Measurements from ENCODE around the gene KDM4C.

KDM4C gene

DNA sequence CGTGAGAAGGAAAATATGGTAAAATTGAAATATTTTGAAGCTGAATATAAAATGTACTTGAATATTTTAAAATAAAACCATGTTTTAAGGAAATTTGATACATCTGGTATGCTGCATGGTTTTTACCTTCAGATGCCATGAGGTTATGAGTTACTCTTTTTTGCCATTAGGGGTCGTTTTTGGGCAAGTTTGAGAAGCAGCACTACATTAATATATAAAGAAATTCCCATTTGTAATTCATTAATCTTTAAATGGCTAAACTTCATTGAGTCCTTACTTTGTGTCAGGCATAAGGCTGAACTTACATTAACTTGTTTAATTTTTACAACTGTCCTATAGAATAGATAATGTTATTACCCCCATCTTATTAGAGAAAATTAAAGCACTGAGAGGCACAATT lies 152.3 kb downstream of the KDM4C start:
- Histone ChIP-seq H3K36me3 (ENCODE audit: control insufficient read depth, insufficient read depth, low read length) (no peaks in the 10 kb centered on the region), H2AFZ (no peak overlapping the region), H3K4me3 (ENCODE audit: low read depth, low read length) (no peak overlapping the region), H3K9ac (no peak overlapping the region), H3K4me1 (no peaks in the 10 kb centered on the region), H3K27ac (no peak overlapping the region), H3K79me2 (no peaks in the 10 kb centered on the region), H3K27me3 (ENCODE audit: control insufficient read depth, insufficient read depth, low read length) (no peaks in the 10 kb centered on the region), H3K9me3 (ENCODE audit: control insufficient read depth, low read length) (no peaks in the 10 kb centered on the region), H3K4me2 (ENCODE audit: low read length) (no peak overlapping the region)
- TF ChIP-seq, protein P1, sequence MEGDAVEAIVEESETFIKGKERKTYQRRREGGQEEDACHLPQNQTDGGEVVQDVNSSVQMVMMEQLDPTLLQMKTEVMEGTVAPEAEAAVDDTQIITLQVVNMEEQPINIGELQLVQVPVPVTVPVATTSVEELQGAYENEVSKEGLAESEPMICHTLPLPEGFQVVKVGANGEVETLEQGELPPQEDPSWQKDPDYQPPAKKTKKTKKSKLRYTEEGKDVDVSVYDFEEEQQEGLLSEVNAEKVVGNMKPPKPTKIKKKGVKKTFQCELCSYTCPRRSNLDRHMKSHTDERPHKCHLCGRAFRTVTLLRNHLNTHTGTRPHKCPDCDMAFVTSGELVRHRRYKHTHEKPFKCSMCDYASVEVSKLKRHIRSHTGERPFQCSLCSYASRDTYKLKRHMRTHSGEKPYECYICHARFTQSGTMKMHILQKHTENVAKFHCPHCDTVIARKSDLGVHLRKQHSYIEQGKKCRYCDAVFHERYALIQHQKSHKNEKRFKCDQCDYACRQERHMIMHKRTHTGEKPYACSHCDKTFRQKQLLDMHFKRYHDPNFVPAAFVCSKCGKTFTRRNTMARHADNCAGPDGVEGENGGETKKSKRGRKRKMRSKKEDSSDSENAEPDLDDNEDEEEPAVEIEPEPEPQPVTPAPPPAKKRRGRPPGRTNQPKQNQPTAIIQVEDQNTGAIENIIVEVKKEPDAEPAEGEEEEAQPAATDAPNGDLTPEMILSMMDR (IDR thresholded peaks at IDR 0.05), result peak; percentile 17

DNA sequence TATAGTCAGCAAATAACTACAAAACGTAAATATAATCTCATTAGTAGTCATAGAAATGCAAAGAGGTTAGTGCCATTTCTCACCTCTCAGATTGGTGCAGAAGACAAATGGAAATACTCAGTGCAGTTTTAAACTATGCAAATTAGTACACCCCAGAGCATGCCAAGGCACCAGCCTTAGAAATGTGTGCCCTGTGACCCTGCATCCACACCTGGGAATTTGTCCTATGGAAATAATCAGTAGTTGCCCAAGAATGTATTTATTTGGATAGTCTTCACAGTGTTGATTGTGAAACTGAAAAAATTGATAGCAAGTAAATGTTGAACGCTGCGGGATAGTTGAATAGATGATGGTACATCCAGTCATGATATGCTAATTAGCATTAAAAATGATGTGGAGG lies 152.7 kb downstream of the KDM4C start:
- TF ChIP-seq, protein P1 (IDR thresholded peaks at IDR 0.05), result no peak
- Histone ChIP-seq H3K9ac (no peak overlapping the region), H3K36me3 (ENCODE audit: control insufficient read depth, insufficient read depth, low read length) (no peaks in the 10 kb centered on the region), H3K4me1 (no peaks in the 10 kb centered on the region), H3K79me2 (no peaks in the 10 kb centered on the region), H3K27me3 (ENCODE audit: control insufficient read depth, insufficient read depth, low read length) (no peaks in the 10 kb centered on the region), H3K9me3 (ENCODE audit: control insufficient read depth, low read length) (no peaks in the 10 kb centered on the region), H2AFZ (no peak overlapping the region), H3K4me3 (ENCODE audit: low read depth, low read length) (no peak overlapping the region), H3K4me2 (ENCODE audit: low read length) (no peak overlapping the region), H3K27ac (no peak overlapping the region)

DNA sequence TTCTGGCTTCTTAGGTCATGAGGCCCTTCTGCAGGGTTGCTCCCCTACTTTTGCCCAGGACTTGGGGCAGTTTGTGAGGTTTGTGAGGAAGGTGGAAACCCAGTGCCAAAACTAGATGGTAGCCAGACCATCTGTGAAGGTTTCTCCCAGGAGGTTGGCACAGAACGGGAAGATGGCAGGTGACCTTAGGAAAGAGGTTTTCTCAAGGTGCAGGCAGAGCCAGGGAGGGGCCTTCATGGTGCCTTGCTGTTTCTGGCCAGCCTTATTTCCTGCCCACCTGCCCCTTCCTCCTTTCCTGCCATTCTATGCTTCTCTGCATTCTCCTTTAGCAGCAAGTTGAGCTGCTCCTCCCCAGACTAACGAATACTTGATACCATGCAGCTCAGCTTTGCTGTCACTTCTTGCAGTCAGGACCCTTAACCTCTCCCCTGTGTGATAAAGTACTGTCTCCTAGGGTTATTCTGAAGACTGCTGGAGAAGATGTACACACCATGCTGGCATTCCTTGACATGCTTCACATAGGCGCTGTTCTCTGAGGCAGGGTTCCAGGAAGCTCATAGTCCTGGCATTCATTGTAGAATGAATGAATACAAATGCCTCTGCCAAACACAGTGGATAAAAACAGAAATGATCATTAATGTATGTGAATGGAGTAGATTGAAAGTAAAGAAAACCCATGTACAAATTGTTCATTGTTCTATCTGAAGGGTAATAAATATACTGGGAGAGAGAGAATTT lies 154.3 kb downstream of the KDM4C start:
- Histone ChIP-seq H3K4me3 (ENCODE audit: low read depth, low read length) (no peak overlapping the region), H3K4me1 (no peaks in the 10 kb centered on the region), H3K27me3 (ENCODE audit: control insufficient read depth, insufficient read depth, low read length) (no peaks in the 10 kb centered on the region), H3K9me3 (ENCODE audit: control insufficient read depth, low read length) (no peaks in the 10 kb centered on the region), H3K4me2 (ENCODE audit: low read length) (no peak overlapping the region), H3K79me2 (no peaks in the 10 kb centered on the region), H3K36me3 (ENCODE audit: control insufficient read depth, insufficient read depth, low read length) (no peaks in the 10 kb centered on the region), H3K27ac (no peak overlapping the region), H2AFZ (no peak overlapping the region), H3K9ac (no peak overlapping the region)
- TF ChIP-seq, protein P1 (IDR thresholded peaks at IDR 0.05), result no peak

DNA sequence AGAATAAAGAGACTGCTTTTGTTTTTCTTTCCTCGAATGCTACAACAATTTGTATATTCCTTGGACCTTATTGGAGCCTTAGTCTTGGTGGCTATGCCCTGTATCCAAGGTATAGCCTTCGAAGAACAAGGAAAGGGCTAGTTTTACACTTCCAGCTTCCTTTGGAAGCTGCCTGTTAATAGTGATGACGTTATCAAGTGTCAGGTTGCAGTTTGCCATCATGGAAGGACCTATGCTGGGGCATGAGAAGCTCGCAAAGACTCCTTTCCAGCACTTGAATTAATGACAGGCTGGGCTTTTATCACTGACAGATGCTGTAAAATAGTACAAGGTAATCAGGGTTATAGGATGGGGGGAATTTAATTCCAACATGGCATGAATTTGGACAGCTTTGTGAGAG lies 157.9 kb downstream of the KDM4C start:
- no peak overlapping the region for H2AFZ ChIP-seq
- no peak overlapping the region for H3K27ac ChIP-seq
- H3K79me2 ChIP-seq, result no peaks in the 10 kb centered on the region
- no peak overlapping the region for H3K4me3 ChIP-seq (ENCODE audit: low read depth, low read length)
- no peaks in the 10 kb centered on the region for H3K27me3 ChIP-seq (ENCODE audit: control insufficient read depth, insufficient read depth, low read length)
- H3K9ac ChIP-seq, result no peak overlapping the region
- no peaks in the 10 kb centered on the region for H3K36me3 ChIP-seq (ENCODE audit: control insufficient read depth, insufficient read depth, low read length)
- H3K4me1 ChIP-seq, result no peaks in the 10 kb centered on the region
- H3K4me2 ChIP-seq (ENCODE audit: low read length), result no peak overlapping the region
- H3K9me3 ChIP-seq (ENCODE audit: control insufficient read depth, low read length), result no peaks in the 10 kb centered on the region
- TF ChIP-seq, protein P1 (IDR thresholded peaks at IDR 0.05), result no peak

DNA sequence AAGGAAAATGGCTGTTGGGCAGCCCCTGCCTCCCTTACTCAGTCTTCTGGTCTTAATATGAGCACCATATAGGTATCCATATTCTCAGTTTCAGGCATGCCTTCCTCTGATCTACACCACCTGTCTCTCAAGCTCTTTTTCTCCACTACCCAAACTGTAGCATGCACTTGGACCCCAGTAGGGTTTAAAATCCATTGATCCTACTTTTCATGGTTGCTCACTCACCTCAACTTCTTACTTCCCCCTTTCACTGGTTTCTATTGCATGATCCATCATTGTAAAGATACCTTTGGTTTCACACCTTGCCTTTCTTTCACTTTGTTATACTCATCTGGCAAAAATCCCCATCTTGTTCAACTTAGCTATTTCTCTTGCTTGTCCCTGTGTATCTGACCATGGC lies 159.4 kb downstream of the KDM4C start:
- Histone ChIP-seq H3K36me3 (ENCODE audit: control insufficient read depth, insufficient read depth, low read length) (no peaks in the 10 kb centered on the region), H3K4me1 (no peaks in the 10 kb centered on the region), H3K4me3 (ENCODE audit: low read depth, low read length) (no peak overlapping the region), H3K4me2 (ENCODE audit: low read length) (no peak overlapping the region), H2AFZ (no peak overlapping the region), H3K27me3 (ENCODE audit: control insufficient read depth, insufficient read depth, low read length) (no peaks in the 10 kb centered on the region), H3K79me2 (no peaks in the 10 kb centered on the region), H3K9me3 (ENCODE audit: control insufficient read depth, low read length) (no peaks in the 10 kb centered on the region), H3K27ac (no peak overlapping the region), H3K9ac (no peak overlapping the region)
- TF ChIP-seq, protein P1 (IDR thresholded peaks at IDR 0.05), result no peak

Measured in parathyroid adenoma (tissue), 2 donors.